Peyer's patch (tissue), 4 donors: ENCODE results near the gene CACNB2. TPM values are rescaled to one million over a fixed set of nuclear protein-coding genes. Genes with fewer than 3 reads are reported as not detected.

Experiments used
- DNase-seq, 3 donors: peaks; one replicate each; pipeline ENCODE4 v3.0.0-alpha.2; 2017 to 2019
- H3K27ac ChIP-seq, 4 donors: fragments of 200-600 bp; sonication (generic); one replicate each; pipeline ENCODE4 v1.5.1; 2016 to 2019
- H3K27me3 ChIP-seq, 2 donors: fragments of 200-600 bp; sonication (generic); one replicate each; pipeline ENCODE4 v1.5.1; 2019
- H3K36me3 ChIP-seq, 3 donors: fragments of 200-600 bp; sonication (generic); one replicate each; pipeline ENCODE4 v1.5.1; 2016 to 2019
- H3K4me1 ChIP-seq, 4 donors: fragments of 200-600 bp; sonication (generic); one replicate each; pipeline ENCODE4 v1.5.1; 2016 to 2019
- H3K4me3 ChIP-seq, 4 donors: fragments of 200-600 bp; sonication (generic); 1 replicate in 3 of 4; 2 replicates in 1 of 4; pipeline ENCODE4 v1.5.1; 2016 to 2019; ENCODE audit warnings: mild to moderate bottlenecking in 1 of 4
- H3K9me3 ChIP-seq, 4 donors: fragments of 200-600 bp; sonication (generic); one replicate each; pipeline ENCODE4 v1.5.1; 2016 to 2019; ENCODE audit warnings: mild to moderate bottlenecking in 1 of 4
- POLR2A ChIP-seq, 2 donors: fragments of 450-650 bp; IDR thresholded peaks; one replicate each; pipeline ENCODE4 v1.5.1; 2017; ENCODE audit warnings: antibody characterized with exemption in 2 of 2, mild to moderate bottlenecking in 2 of 2, moderate library complexity in 2 of 2
- total RNA-seq, 4 donors: library from RNA; depleted of rRNA; stranded (reverse); fragments of >200 nt; gene quantifications; one replicate each; pipeline ENCODE4 v1.1.0, GENCODE V29; 2016
- TF ChIP-seq, protein P1 (sequence below), 6 experiments: fragments of 450-650 bp in 4 of 6; fragments of 200-600 bp in 2 of 6; sonication (generic) in 1 of 6; IDR thresholded peaks; one replicate each; pipeline ENCODE4 v1.5.1; 2017 to 2019; ENCODE audit warnings: antibody characterized with exemption in 6 of 6, mild to moderate bottlenecking in 3 of 6, moderate library complexity in 1 of 6

The CACNB2 gene
- total RNA-seq, 4 donors from 2014 or later: 35.4 to 80.8 (median 48.2) TPM

DNA sequence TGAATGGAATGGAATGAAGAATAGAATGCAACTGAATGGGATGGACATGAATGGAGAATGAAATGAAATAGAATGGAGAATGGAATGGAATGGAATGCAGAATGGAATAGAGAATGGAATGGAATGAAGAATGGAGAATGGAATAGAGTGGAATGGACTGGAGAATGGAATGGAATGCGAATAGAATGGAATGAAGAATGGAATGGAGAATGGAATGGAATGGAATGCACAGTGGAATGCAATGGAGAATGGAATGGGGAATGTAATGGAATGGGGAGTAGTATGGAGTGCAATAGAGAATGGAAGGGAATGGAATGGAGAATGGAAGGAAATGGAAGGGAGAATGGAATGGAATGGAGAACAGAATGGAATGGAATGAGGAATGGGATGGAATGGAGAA, 417.7 kb downstream of the CACNB2 start:
- no peak for TF ChIP-seq POLR2A (IDR thresholded peaks at IDR 0.05)
- TF ChIP-seq, protein P1, sequence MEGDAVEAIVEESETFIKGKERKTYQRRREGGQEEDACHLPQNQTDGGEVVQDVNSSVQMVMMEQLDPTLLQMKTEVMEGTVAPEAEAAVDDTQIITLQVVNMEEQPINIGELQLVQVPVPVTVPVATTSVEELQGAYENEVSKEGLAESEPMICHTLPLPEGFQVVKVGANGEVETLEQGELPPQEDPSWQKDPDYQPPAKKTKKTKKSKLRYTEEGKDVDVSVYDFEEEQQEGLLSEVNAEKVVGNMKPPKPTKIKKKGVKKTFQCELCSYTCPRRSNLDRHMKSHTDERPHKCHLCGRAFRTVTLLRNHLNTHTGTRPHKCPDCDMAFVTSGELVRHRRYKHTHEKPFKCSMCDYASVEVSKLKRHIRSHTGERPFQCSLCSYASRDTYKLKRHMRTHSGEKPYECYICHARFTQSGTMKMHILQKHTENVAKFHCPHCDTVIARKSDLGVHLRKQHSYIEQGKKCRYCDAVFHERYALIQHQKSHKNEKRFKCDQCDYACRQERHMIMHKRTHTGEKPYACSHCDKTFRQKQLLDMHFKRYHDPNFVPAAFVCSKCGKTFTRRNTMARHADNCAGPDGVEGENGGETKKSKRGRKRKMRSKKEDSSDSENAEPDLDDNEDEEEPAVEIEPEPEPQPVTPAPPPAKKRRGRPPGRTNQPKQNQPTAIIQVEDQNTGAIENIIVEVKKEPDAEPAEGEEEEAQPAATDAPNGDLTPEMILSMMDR (IDR thresholded peaks at IDR 0.05): no peak
- peaks cover 0 to 26% (median 0%) of the 10 kb centered on the region in 3 donors for H3K36me3 ChIP-seq
- H3K4me1 ChIP-seq: no peaks in the 10 kb centered on the region
- no peaks in the 10 kb centered on the region for H3K27me3 ChIP-seq
- no peak overlapping the region for H3K27ac ChIP-seq
- no peak overlapping the region for H3K4me3 ChIP-seq
- peaks cover 0 to 8% (median 0%) of the 10 kb centered on the region in 4 donors for H3K9me3 ChIP-seq
- DNase-seq: no peak

DNA sequence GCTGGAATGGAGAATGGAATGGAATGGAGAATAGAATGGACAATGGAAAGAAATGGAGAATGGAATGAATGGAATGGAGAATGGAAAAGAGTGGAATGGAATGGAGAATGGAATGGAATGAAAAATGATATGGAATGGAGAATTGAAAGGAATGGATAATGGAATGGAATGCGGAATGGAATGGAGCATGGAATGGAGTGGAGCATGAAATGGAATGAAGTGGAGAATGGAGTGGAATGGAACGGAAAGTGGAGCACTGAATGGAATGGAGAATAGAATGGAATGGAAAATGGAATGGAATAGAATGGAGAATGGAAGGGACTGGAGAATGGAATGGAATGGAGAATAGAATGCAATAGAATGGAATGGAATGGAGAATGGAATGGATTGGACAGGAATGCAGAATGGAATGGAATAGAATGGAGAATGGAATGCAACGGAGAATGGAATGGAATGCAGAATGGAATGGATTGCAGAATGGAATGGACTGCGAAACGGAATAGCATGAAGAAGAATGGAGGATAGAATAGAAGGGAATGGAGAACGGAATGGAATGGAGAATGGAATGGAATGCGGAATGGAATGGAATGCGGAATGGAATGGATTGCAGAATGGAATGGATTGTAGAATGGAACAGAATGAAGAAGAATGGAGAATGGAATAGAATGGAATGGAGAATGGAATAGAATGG, 421.8 kb downstream of the CACNB2 start:
- peaks cover 0 to 8% (median 0%) of the 10 kb centered on the region in 4 donors for H3K9me3 ChIP-seq
- TF ChIP-seq, protein P1 (IDR thresholded peaks at IDR 0.05): no peak
- TF ChIP-seq POLR2A (IDR thresholded peaks at IDR 0.05): no peak
- no peak for DNase-seq
- H3K4me3 ChIP-seq: no peak overlapping the region
- no peaks in the 10 kb centered on the region for H3K27me3 ChIP-seq
- H3K4me1 ChIP-seq: no peaks in the 10 kb centered on the region
- H3K36me3 ChIP-seq: peaks cover 0 to 23% (median 0%) of the 10 kb centered on the region in 3 donors
- H3K27ac ChIP-seq: no peak overlapping the region

DNA sequence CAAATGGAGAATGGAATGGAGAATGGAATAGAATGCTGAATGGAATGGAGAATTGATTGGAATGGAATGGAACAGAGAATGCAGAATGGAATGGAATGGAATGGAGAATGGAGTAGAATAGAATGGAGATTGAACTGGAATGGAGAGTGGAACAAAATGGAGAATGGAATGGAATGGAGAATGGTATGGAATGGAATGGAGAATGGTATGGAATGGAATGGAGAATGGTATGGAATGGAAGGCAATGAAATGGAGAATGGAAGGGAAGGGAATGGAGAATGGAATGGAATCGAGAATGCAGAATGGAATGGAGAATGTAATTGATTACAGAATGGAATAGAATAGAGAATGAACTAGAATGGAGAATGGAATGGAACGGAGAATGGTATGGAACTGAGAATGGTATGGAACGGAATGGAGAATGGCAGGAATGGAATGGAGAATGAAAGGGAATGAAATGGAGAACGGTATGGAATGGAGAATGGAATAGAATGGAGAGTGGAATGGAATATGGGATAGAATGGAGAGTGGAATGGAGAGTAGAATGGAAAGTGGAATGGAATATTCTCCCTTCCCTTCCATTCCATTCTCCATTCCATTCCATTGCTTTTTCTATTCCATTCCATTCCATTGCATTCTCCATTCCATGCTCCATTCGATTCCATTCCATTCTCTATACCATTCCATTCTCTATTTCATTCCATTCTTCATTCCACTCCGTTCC, 422.9 kb downstream of the CACNB2 start:
- Histone ChIP-seq H3K36me3 (peaks cover 0 to 17% (median 0%) of the 10 kb centered on the region in 3 donors), H3K27ac (no peak overlapping the region), H3K4me3 (no peak overlapping the region), H3K4me1 (no peaks in the 10 kb centered on the region), H3K27me3 (no peaks in the 10 kb centered on the region), H3K9me3 (peaks cover 0 to 8% (median 0%) of the 10 kb centered on the region in 4 donors)
- TF ChIP-seq, protein P1 (IDR thresholded peaks at IDR 0.05): no peak
- no peak for TF ChIP-seq POLR2A (IDR thresholded peaks at IDR 0.05)
- no peak for DNase-seq

DNA sequence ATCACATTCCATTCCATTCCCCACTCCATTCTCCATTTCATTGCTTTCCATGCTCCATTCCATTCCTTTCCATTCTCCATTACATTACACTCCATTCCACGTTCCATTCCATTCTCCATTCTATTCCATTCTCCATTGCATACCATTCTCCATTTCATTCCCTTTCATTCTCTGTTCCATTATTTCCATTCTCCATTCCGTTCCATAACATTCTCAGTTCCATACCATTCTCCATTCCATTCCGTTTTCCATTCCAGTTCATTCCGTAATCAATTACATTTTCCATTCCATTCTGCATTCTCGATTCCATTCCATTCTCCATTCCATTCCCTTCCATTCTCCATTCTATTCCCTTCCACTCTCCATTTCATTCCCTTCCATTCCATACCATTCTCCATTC, 424.8 kb downstream of the CACNB2 start:
- no peaks in the 10 kb centered on the region for H3K9me3 ChIP-seq
- TF ChIP-seq POLR2A (IDR thresholded peaks at IDR 0.05): no peak
- TF ChIP-seq, protein P1 (IDR thresholded peaks at IDR 0.05): no peak
- no peaks in the 10 kb centered on the region for H3K27me3 ChIP-seq
- H3K4me1 ChIP-seq: no peaks in the 10 kb centered on the region
- H3K27ac ChIP-seq: no peak overlapping the region
- no peak for DNase-seq
- H3K4me3 ChIP-seq: no peak overlapping the region
- peaks cover 0 to 4% (median 0%) of the 10 kb centered on the region in 3 donors for H3K36me3 ChIP-seq

DNA sequence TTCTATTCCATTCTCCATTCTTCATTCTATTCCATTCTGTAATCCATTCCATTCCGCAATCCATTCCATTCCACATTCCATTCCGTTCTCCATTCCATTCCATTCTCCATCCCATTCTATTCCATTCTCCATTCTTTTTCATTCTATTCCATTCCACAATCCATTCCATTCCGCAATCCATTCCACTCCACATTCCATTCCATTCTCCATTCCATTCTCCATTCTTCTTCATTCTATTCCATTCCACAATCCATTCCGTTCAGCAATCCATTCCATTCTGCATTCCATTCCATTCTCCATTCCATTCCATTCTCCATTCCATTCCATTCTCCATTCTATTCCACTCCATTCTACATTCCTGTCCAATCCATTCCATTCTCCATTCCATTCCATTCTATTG, 426.0 kb downstream of the CACNB2 start:
- Histone ChIP-seq H3K27ac (no peak overlapping the region), H3K36me3 (no peaks in the 10 kb centered on the region), H3K9me3 (no peaks in the 10 kb centered on the region), H3K4me3 (no peak overlapping the region), H3K4me1 (no peaks in the 10 kb centered on the region), H3K27me3 (no peaks in the 10 kb centered on the region)
- no peak for DNase-seq
- TF ChIP-seq POLR2A (IDR thresholded peaks at IDR 0.05): no peak
- TF ChIP-seq, protein P1 (IDR thresholded peaks at IDR 0.05): no peak
